Mesothelial cell of epicardium (in vitro differentiated cells): ENCODE data around the gene PARD3B. TPM values are rescaled to one million over a fixed set of nuclear protein-coding genes. Genes with fewer than 3 reads are reported as not detected.

Experiments
- DNase-seq, 2 experiments: peaks; one replicate each; pipeline ENCODE4 v3.0.0; 2021; ENCODE audit warnings: low spot score in 2 of 2; ENCODE audit not compliant: unreplicated experiment in 2 of 2
- H3K27ac Mint-ChIP-seq: 2 replicates; pipeline ENCODE4 v1.8.0; 2021; ENCODE audit warnings: mixed read lengths
- H3K27me3 Mint-ChIP-seq: 2 replicates; pipeline ENCODE4 v1.8.0; 2021; ENCODE audit warnings: low read depth, mixed read lengths
- H3K36me3 Mint-ChIP-seq: 2 replicates; pipeline ENCODE4 v1.8.0; 2021; ENCODE audit warnings: mixed read lengths
- H3K4me1 Mint-ChIP-seq: 2 replicates; pipeline ENCODE4 v1.8.0; 2021; ENCODE audit warnings: mixed read lengths
- H3K4me3 Mint-ChIP-seq: 2 replicates; pipeline ENCODE4 v1.8.0; 2021; ENCODE audit warnings: mild to moderate bottlenecking, moderate library complexity, mixed read lengths
- H3K9me3 Mint-ChIP-seq: 2 replicates; pipeline ENCODE4 v1.8.0; 2021; ENCODE audit warnings: mixed read lengths
- total RNA-seq: library from RNA; stranded (reverse); gene quantifications from 3 replicates; pipeline ENCODE4 v1.2.1, GENCODE V29; 2021
- TF ChIP-seq, protein P1 (sequence below): fragments of 200-600 bp; sonication (generic); IDR thresholded peaks from one replicate; pipeline ENCODE4 v1.5.0; 2021; ENCODE audit warnings: antibody characterized with exemption; ENCODE audit not compliant: unreplicated experiment

Gene PARD3B
- total RNA-seq, 1 donor from 2014 or later: 23.4 TPM

DNA sequence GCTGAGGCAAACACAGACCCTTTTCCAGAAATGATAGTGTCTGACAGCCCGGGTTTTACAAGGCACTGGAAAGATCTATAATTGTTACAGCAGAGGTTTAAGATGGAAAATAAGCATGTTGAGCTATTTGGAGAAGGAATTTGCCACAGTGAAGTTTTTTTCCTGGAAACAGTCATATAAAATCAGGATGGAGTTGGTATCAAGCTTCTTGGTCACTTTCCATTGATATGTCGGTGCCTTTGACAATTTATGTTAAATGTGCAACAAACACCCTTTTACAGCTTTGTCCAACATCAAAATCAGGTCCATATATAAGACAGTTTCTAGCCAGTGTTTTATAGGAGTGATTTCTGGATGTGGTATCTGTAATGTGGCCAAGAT, 1019.9 kb downstream of the PARD3B start:
- no peaks in the 10 kb centered on the region for H3K36me3 Mint-ChIP-seq
- no peaks in the 10 kb centered on the region for H3K27me3 Mint-ChIP-seq
- TF ChIP-seq, protein P1, sequence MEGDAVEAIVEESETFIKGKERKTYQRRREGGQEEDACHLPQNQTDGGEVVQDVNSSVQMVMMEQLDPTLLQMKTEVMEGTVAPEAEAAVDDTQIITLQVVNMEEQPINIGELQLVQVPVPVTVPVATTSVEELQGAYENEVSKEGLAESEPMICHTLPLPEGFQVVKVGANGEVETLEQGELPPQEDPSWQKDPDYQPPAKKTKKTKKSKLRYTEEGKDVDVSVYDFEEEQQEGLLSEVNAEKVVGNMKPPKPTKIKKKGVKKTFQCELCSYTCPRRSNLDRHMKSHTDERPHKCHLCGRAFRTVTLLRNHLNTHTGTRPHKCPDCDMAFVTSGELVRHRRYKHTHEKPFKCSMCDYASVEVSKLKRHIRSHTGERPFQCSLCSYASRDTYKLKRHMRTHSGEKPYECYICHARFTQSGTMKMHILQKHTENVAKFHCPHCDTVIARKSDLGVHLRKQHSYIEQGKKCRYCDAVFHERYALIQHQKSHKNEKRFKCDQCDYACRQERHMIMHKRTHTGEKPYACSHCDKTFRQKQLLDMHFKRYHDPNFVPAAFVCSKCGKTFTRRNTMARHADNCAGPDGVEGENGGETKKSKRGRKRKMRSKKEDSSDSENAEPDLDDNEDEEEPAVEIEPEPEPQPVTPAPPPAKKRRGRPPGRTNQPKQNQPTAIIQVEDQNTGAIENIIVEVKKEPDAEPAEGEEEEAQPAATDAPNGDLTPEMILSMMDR: peak; percentile 9
- H3K27ac Mint-ChIP-seq: peak overlapping the region; percentile 1
- H3K4me1 Mint-ChIP-seq: peaks cover 17% of the 10 kb centered on the region
- no peaks in the 10 kb centered on the region for H3K9me3 Mint-ChIP-seq
- no peak for DNase-seq
- no peak overlapping the region for H3K4me3 Mint-ChIP-seq

- H3K9me3 Mint-ChIP-seq: no peaks in the 10 kb centered on the region
- TF ChIP-seq, protein P1: no peak
- H3K4me1 Mint-ChIP-seq: peaks cover 16% of the 10 kb centered on the region
- H3K27ac Mint-ChIP-seq: no peak overlapping the region
- no peak for DNase-seq
- no peak overlapping the region for H3K4me3 Mint-ChIP-seq
- H3K27me3 Mint-ChIP-seq: no peaks in the 10 kb centered on the region
- no peaks in the 10 kb centered on the region for H3K36me3 Mint-ChIP-seq
Observed at GRCh38 chr2:205566606-205567168, 1021.4 kb downstream of the PARD3B start.

DNA sequence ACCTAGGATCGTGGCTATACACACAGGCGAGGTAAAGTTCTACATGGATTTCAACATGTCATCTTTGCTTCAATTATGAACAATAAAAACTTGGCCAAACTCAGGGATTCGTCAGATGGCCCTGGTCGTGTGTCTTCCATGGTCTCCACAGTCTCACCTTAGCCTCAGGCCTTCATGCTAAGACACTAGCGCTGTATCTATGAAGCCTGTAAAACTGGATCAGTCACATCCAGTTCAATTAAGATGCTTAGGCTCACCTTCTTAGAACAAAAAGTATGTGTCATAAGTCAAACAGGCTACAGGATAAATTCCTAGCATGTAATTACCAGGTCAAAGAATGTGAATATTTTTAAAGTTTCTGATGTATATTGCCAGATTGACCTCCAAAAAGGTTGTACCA, 1023.3 kb downstream of the PARD3B start:
- H3K4me1 Mint-ChIP-seq: peaks cover 16% of the 10 kb centered on the region
- H3K36me3 Mint-ChIP-seq: no peaks in the 10 kb centered on the region
- H3K9me3 Mint-ChIP-seq: peaks cover 5% of the 10 kb centered on the region
- no peak for DNase-seq
- TF ChIP-seq, protein P1: no peak
- H3K4me3 Mint-ChIP-seq: no peak overlapping the region
- H3K27me3 Mint-ChIP-seq: no peaks in the 10 kb centered on the region
- H3K27ac Mint-ChIP-seq: no peak overlapping the region

GRCh38 chr2:205570648-205571047, 1025.4 kb downstream of the PARD3B start:
- H3K4me3 Mint-ChIP-seq: no peak overlapping the region
- H3K27me3 Mint-ChIP-seq: no peaks in the 10 kb centered on the region
- no peaks in the 10 kb centered on the region for H3K36me3 Mint-ChIP-seq
- peaks cover 10% of the 10 kb centered on the region for H3K9me3 Mint-ChIP-seq
- H3K27ac Mint-ChIP-seq: peak overlapping the region; percentile 7
- H3K4me1 Mint-ChIP-seq: peaks cover 16% of the 10 kb centered on the region
- DNase-seq: no peak
- TF ChIP-seq, protein P1: no peak

GRCh38 chr2:205571360-205571959, 1026.2 kb downstream of the PARD3B start:
- H3K4me1 Mint-ChIP-seq: peaks cover 9% of the 10 kb centered on the region
- H3K27ac Mint-ChIP-seq: no peak overlapping the region
- no peak overlapping the region for H3K4me3 Mint-ChIP-seq

More at GRCh38 chr2:205571360-205571959, 1026.2 kb downstream of the PARD3B start:
- Mint-ChIP-seq H3K9me3 (peaks cover 18% of the 10 kb centered on the region), H3K27me3 (no peaks in the 10 kb centered on the region), H3K36me3 (peaks cover 2% of the 10 kb centered on the region)
- TF ChIP-seq, protein P1: no peak
- no peak for DNase-seq
